ENCODE measurements around the gene RIIAD1. TPM values are rescaled to one million over a fixed set of nuclear protein-coding genes. Genes with fewer than 3 reads are reported as not detected.

Gene RIIAD1
- polyA plus RNA-seq, 1 donor (not counting 4 experiments of a cell fraction or from before 2014, with no cell fraction given), result not detected

- Histone ChIP-seq H3K4me1 (ENCODE audit: control insufficient read depth, extremely low read depth, insufficient read depth, low read length) (peaks cover 14% of the 10 kb centered on the region), H3K4me3 (ENCODE audit: control insufficient read depth in 2 of 3, extremely low read depth in 1 of 3, insufficient read depth in 2 of 3, low read depth in 1 of 3, low read length in 3 of 3) (no peak within 1 kb of the TSS), H3K9me1 (ENCODE audit: control insufficient read depth, extremely low read depth, insufficient read depth, low read length) (no peaks in the 10 kb centered on the region), H2AFZ (ENCODE audit: control insufficient read depth, low read length) (no peak within 1 kb of the TSS), H4K20me1 (ENCODE audit: control insufficient read depth, extremely low read depth, insufficient read depth, low read length) (no peaks in the 10 kb centered on the region), H3K36me3 (ENCODE audit: control insufficient read depth in 2 of 2, extremely low read depth in 1 of 2, insufficient read depth in 2 of 2, low read length in 2 of 2) (no peaks in the 10 kb centered on the region), H3K4me2 (ENCODE audit: control insufficient read depth, extremely low read depth, insufficient read depth, low read depth, low read length) (no peak within 1 kb of the TSS), H3K79me2 (ENCODE audit: control insufficient read depth, insufficient read depth, low read length) (no peaks in the 10 kb centered on the region), H3K27ac (ENCODE audit: control insufficient read depth, insufficient read depth, low read length) (no peak within 1 kb of the TSS), H3K9ac (ENCODE audit: control insufficient read depth, extremely low read depth, insufficient read depth, low read length) (no peak within 1 kb of the TSS), H3K27me3 (ENCODE audit: control insufficient read depth, extremely low read depth, insufficient read depth, low read length) (peaks cover 58% of the 10 kb centered on the region), H3K9me3 (ENCODE audit: control insufficient read depth, low read depth, low read length) (no peaks in the 10 kb centered on the region)
- TF ChIP-seq CTCF (optimal IDR thresholded peaks at IDR 0.05 in 1 of 3, IDR thresholded peaks at IDR 0.05 in 1 of 3, conservative IDR thresholded peaks at IDR 0.05 in 1 of 3; ENCODE audit: extremely low read depth in 1 of 3, insufficient read depth in 2 of 3, low read length in 3 of 3) (no peak), EZH2 (IDR thresholded peaks at IDR 0.05; ENCODE audit: low read length) (no peak)
- FAIRE-seq, result no peak
- dilution Hi-C loops (cut with MboI; ENCODE audit: extremely low pct_ligation_motif_present, low sequenced_read_pairs), result no loop called here
- DNase-seq (ENCODE audit: low read depth, low spot score), result no peak
Measured at GRCh38 chr1:151716771-151717631, 4.3 kb upstream of the RIIAD1 start, which contains the start of gene CELF3. Gene CELF3, minus strand, starts transcription at chr1:151716803. Its CDS starts 783 bp downstream, at chr1:151716020.

DNA sequence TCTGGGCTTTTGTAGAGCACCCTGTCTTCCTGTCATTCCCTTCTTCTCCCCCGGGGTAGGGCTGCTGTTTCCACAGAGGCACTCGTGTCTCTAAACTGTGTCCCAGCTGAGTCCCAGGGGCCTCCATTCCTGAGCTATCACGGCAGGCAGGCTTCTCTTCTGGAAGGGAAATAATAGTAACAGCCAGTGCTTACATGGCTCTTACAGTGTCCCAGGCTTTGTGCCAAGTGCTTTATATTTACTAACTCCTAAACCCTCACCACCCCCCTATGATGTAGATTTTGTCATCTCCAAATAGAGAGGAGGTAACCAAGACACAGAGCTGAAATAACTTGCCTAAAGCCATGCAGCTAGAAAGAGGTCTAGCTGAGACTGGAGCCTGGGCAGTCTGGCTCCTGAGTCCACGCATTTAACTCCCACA, 3.3 kb upstream of the RIIAD1 start:
- Histone ChIP-seq H3K36me3 (ENCODE audit: control insufficient read depth in 2 of 2, extremely low read depth in 1 of 2, insufficient read depth in 2 of 2, low read length in 2 of 2) (no peaks in the 10 kb centered on the region), H3K4me2 (ENCODE audit: control insufficient read depth, extremely low read depth, insufficient read depth, low read depth, low read length) (no peak overlapping the region), H3K9ac (ENCODE audit: control insufficient read depth, extremely low read depth, insufficient read depth, low read length) (no peak overlapping the region), H3K27ac (ENCODE audit: control insufficient read depth, insufficient read depth, low read length) (no peak overlapping the region), H4K20me1 (ENCODE audit: control insufficient read depth, extremely low read depth, insufficient read depth, low read length) (no peaks in the 10 kb centered on the region), H3K4me1 (ENCODE audit: control insufficient read depth, extremely low read depth, insufficient read depth, low read length) (peaks cover 14% of the 10 kb centered on the region), H3K79me2 (ENCODE audit: control insufficient read depth, insufficient read depth, low read length) (no peaks in the 10 kb centered on the region), H3K9me1 (ENCODE audit: control insufficient read depth, extremely low read depth, insufficient read depth, low read length) (no peaks in the 10 kb centered on the region), H3K4me3 (ENCODE audit: control insufficient read depth in 2 of 3, extremely low read depth in 1 of 3, insufficient read depth in 2 of 3, low read depth in 1 of 3, low read length in 3 of 3) (no peak overlapping the region), H2AFZ (ENCODE audit: control insufficient read depth, low read length) (no peak overlapping the region), H3K27me3 (ENCODE audit: control insufficient read depth, extremely low read depth, insufficient read depth, low read length) (peaks cover 65% of the 10 kb centered on the region), H3K9me3 (ENCODE audit: control insufficient read depth, low read depth, low read length) (no peaks in the 10 kb centered on the region)
- no peak for TF ChIP-seq CTCF (optimal IDR thresholded peaks at IDR 0.05 in 1 of 3, IDR thresholded peaks at IDR 0.05 in 1 of 3, conservative IDR thresholded peaks at IDR 0.05 in 1 of 3; ENCODE audit: extremely low read depth in 1 of 3, insufficient read depth in 2 of 3, low read length in 3 of 3)
- no peak for TF ChIP-seq EZH2 (IDR thresholded peaks at IDR 0.05; ENCODE audit: low read length)
- dilution Hi-C loops (cut with MboI; ENCODE audit: extremely low pct_ligation_motif_present, low sequenced_read_pairs), result no loop called here
- DNase-seq (ENCODE audit: low read depth, low spot score), result no peak
- no peak for FAIRE-seq

Measured in keratinocyte (primary cell).